Body of pancreas (tissue), 4 donors: ENCODE data around the gene LARP1. TPM values are rescaled to one million over a fixed set of nuclear protein-coding genes. Genes with fewer than 3 reads are reported as not detected.

Experiments used
- ATAC-seq: fragments of 150-250 bp; one replicate; pipeline ENCODE4 v1.9.1; 2016
- DNase-seq, 4 donors: peaks; one replicate each; pipeline ENCODE4 v3.0.0-alpha.2; 2019
- H3K27ac ChIP-seq, 4 donors: fragments of 200-600 bp; sonication (generic); 1 replicate in 3 of 4; 2 replicates in 1 of 4; pipeline versions ENCODE4 v1.5.1 to v1.6.1; 2016 to 2019; ENCODE audit warnings: mild to moderate bottlenecking in 1 of 4, mixed read lengths in 1 of 4, moderate library complexity in 1 of 4
- H3K27me3 ChIP-seq, 2 donors: fragments of 200-600 bp; sonication (generic); one replicate each; pipeline ENCODE4 v1.6.0; 2016; ENCODE audit warnings: mild to moderate bottlenecking in 1 of 2
- H3K36me3 ChIP-seq, 2 donors: fragments of 200-600 bp; sonication (generic); replicated peaks in 1 of 2; 2 replicates each; pipeline ENCODE4 v1.5.1; 2016; ENCODE audit warnings: low read depth in 2 of 2; ENCODE audit not compliant: insufficient read depth in 1 of 2
- H3K4me1 ChIP-seq: fragments of 200-600 bp; sonication (generic); one replicate; pipeline ENCODE4 v1.6.0; 2016
- H3K4me3 ChIP-seq, 2 donors: fragments of 200-600 bp; sonication (generic); 1 replicate in 1 of 2; 2 replicates in 1 of 2; pipeline ENCODE4 v1.5.1; 2016 to 2019
- H3K9me3 ChIP-seq, 3 donors: fragments of 200-600 bp; sonication (generic); 1 replicate in 2 of 3; 2 replicates in 1 of 3; pipeline ENCODE4 v1.5.1; 2016
- POLR2A ChIP-seq, 3 donors: fragments of 450-650 bp; IDR thresholded peaks; one replicate each; pipeline ENCODE4 v1.6.1; 2016; ENCODE audit warnings: antibody characterized with exemption in 3 of 3, mild to moderate bottlenecking in 2 of 3
- WGBS, 2 donors: methylation state at CpG; one replicate each; pipeline ENCODE4 v1.1.5; 2017; 5-methylcytosine and 5-hydroxymethylcytosine counted together
- intact Hi-C: fragments of 100-400 bp; cut with DNase I; formaldehyde crosslinking; loops from one replicate; pipeline ENCODE4 v1.15.1; 2023
- total RNA-seq, 2 donors: library from RNA; depleted of rRNA; stranded (reverse); fragments of >200 nt; gene quantifications; one replicate each; pipeline ENCODE4 v1.1.0, GENCODE V29; 2016
- TF ChIP-seq, protein P1 (sequence below), 7 experiments: fragments of 450-650 bp in 4 of 7; fragments of 200-600 bp in 3 of 7; sonication (generic) in 3 of 7; IDR thresholded peaks; one replicate each; pipeline ENCODE4 v1.5.1; 2016 to 2019; ENCODE audit warnings: antibody characterized with exemption in 7 of 7

LARP1 gene
- total RNA-seq, 2 donors from 2014 or later, result 96.2 to 151 TPM

DNA sequence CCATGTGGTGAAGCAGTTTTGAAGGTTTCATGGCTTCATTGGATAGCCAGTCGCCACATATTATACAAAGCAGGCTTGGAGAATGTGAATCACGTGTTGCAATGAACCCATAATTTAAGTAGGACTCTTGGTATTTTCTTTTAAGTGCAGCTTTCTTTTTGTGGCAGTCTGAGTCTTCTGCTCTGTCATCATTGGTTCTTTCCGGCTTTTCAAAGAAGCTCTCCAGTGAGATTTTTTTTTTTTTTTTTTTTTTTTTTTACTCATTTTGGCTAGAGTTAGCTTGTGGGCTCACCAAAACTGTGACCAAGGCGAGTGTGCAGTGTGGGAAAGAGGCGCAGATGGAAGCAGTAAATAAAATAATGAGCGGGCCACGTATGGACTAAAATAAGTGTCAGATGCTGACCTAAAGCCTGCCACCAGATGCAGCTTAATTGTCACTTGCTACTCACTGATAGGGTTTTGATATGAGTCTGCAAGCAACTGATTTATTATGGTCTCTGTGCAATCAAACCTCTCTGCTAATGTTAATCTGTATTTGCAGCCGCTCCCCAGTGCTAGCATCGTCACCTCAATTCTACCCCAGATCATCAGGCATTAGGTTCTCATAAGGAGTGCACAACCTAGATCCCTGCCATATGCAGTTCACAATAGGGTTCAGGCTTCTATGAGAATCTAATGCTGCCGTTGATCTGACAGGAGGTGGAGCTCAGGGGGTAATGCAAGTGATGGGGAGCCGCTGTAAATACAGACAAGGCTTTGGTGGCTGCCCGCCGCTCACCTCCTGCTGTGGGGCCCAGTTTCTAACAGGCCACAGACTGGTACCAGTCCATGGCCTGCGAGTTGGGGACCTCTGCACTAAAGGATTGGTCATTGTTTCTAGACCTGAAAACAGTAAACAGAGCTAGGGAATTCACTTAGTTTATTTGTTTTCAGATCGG lies 45.5 kb upstream of the LARP1 start:
- H3K4me1 ChIP-seq, result peaks cover 12% of the 10 kb centered on the region
- H3K4me3 ChIP-seq, result no peak overlapping the region
- H3K27me3 ChIP-seq, result no peaks in the 10 kb centered on the region
- DNase-seq (no peak), ATAC-seq (no peak)
- intact Hi-C loops, result no loop called here
- H3K27ac ChIP-seq, result no peak overlapping the region
- TF ChIP-seq, protein P1, sequence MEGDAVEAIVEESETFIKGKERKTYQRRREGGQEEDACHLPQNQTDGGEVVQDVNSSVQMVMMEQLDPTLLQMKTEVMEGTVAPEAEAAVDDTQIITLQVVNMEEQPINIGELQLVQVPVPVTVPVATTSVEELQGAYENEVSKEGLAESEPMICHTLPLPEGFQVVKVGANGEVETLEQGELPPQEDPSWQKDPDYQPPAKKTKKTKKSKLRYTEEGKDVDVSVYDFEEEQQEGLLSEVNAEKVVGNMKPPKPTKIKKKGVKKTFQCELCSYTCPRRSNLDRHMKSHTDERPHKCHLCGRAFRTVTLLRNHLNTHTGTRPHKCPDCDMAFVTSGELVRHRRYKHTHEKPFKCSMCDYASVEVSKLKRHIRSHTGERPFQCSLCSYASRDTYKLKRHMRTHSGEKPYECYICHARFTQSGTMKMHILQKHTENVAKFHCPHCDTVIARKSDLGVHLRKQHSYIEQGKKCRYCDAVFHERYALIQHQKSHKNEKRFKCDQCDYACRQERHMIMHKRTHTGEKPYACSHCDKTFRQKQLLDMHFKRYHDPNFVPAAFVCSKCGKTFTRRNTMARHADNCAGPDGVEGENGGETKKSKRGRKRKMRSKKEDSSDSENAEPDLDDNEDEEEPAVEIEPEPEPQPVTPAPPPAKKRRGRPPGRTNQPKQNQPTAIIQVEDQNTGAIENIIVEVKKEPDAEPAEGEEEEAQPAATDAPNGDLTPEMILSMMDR (IDR thresholded peaks at IDR 0.05), result no peak
- TF ChIP-seq POLR2A (IDR thresholded peaks at IDR 0.05), result no peak
- H3K36me3 ChIP-seq, result no peaks in the 10 kb centered on the region
- WGBS, 2 donors, result 81 to 91% methylated on average over 13 to 15 of the region's 15 CpGs
- no peaks in the 10 kb centered on the region for H3K9me3 ChIP-seq

DNA sequence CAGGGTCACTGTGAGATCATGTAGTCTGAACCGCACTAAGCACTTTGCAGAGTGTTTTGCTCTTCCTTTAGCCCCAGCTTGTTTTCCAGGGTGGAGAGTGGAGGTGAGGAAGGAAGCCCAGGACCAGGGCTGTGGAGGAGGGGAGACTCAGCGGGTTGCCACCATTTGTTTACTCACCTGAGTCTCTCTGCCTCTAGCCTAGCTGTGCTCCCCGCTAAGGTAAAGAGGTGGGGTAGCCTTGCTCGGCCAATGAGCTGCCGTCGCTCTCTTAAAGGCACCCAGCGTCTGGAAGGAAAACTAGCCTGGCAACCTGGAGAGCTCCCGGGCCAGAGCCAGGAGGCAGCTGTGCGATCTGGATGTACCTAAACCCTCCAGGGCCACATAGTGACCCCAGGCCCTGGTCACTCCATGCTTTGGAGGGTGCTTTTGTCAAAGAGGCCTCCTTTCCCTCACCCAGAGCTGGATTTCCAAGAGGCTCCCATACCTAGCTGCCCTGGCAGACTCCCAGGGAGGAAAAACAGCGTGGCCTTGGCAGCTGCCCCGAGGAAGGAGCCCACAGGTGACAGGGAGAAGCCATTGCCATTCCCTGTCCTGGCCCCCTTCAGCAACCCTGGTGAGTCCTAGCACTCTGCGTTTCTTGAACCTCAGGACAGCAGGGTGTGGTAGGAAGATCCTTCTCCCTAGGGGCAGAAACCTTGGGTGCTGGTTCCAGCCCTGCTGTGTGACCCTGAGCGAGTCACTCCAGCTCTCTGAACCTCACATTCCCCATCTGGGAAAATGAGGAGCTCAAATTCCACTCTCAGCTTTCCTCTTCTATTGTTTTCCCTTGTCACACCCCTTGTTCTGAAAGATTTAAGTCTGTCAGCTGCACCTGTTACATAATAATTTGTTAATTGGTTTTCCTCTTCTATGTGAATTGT lies 42.4 kb upstream of the LARP1 start:
- no peaks in the 10 kb centered on the region for H3K9me3 ChIP-seq
- H3K4me3 ChIP-seq, result peak overlapping the region; percentile 23 to 26
- H3K36me3 ChIP-seq, result no peaks in the 10 kb centered on the region
- intact Hi-C loops, result no loop called here
- WGBS, 2 donors, result 7 to 25% methylated on average over 4 to 13 of the region's 13 CpGs
- DNase-seq (peak; percentile 86 to 95 (median 92)), ATAC-seq (peak; percentile 96)
- no peaks in the 10 kb centered on the region for H3K27me3 ChIP-seq
- peak overlapping the region; percentile 88 to 95 (median 92) for H3K27ac ChIP-seq
- peak; percentile 62 to 87 (median 86) for TF ChIP-seq POLR2A (IDR thresholded peaks at IDR 0.05)
- TF ChIP-seq, protein P1 (IDR thresholded peaks at IDR 0.05), result no peak
- peaks cover 35% of the 10 kb centered on the region for H3K4me1 ChIP-seq

DNA sequence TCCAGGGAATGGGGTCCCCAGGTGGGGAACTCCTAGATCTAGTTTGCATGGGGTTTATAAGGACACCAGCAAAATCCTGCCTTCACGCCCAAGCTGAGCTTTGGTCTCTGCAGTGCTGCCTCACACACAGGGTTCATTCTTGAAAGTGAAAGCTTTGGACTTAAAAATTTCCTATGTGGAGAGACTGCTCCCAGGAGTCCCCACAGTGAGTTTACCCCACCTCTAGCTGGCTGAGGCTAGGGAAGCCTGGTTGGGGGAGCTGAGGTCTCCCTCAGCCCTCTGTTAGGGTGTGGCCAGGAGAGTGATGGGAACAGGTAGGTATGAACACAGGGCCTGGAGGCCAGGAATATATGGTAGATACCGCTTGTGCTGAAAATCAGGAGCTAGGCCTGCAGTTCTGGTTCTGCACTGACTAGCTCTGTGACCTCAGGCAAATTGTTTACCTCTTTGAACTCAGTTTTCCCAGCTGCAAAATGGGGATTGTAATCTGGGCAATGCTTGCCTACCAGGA lies 41.5 kb upstream of the LARP1 start:
- H3K27ac ChIP-seq, result peak overlapping the region; percentile 88 to 95 (median 92)
- 15 to 18% methylated on average over 2 of the region's 2 CpGs for WGBS, 2 donors
- H3K4me3 ChIP-seq, result peak overlapping the region; percentile 23 to 26
- no peaks in the 10 kb centered on the region for H3K9me3 ChIP-seq
- H3K4me1 ChIP-seq, result peaks cover 35% of the 10 kb centered on the region
- intact Hi-C loops, result no loop called here
- peak in 2 of 3 donors; percentile 4 to 27 for TF ChIP-seq POLR2A (IDR thresholded peaks at IDR 0.05)
- TF ChIP-seq, protein P1 (IDR thresholded peaks at IDR 0.05), result no peak
- no peaks in the 10 kb centered on the region for H3K36me3 ChIP-seq
- DNase-seq (peak; percentile 24 to 38 (median 29)), ATAC-seq (peak; percentile 13)
- H3K27me3 ChIP-seq, result no peaks in the 10 kb centered on the region

DNA sequence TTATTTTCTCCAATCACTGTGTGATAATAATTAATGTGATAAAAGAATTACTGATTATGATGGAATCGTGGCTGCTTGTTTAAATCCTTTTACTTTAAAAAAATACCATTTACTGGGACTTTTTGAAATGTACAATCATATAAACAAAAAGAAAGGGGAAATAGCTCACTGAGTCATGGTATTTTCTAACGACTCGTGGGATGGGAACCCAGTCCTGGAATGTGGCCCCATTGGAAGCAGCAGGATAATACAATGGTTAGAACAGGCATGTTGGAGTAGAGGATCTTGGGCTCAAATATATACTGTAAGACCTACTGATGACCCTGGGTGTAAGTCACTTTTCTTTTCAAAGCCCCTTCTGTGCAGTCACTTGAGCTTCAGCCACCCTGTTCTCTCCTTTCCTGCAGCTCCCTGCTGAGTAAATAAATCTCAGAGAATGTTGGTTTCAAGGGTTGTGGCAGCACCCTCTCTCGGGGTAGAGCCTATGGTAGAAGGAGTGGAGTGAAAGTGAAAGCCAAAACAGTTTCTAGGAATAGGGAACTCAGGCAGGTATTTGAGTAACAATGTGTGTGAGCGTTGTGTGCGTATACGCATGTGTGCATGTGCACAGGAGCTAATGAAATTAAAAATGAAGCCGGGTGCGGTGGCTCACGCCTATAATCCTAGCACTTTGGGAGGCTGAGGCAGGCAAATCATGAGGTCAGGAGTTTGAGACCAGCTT lies 40.8 kb upstream of the LARP1 start:
- no peaks in the 10 kb centered on the region for H3K27me3 ChIP-seq
- TF ChIP-seq, protein P1 (IDR thresholded peaks at IDR 0.05), result no peak
- no peak for TF ChIP-seq POLR2A (IDR thresholded peaks at IDR 0.05)
- WGBS, 2 donors, result 18 to 22% methylated on average over 10 of the region's 10 CpGs
- DNase-seq, result peak; percentile 23 to 63 (median 42)
- H3K4me1 ChIP-seq, result peaks cover 35% of the 10 kb centered on the region
- intact Hi-C loops, result no loop called here
- H3K4me3 ChIP-seq, result no peak overlapping the region
- ATAC-seq, result peak; percentile 33
- H3K27ac ChIP-seq, result peak overlapping the region; percentile 88 to 95 (median 92)
- no peaks in the 10 kb centered on the region for H3K36me3 ChIP-seq
- H3K9me3 ChIP-seq, result no peaks in the 10 kb centered on the region
